IMR-90 (cell line): ENCODE measurements around the gene ITPR3. TPM values are rescaled to one million over a fixed set of nuclear protein-coding genes. Genes with fewer than 3 reads are reported as not detected.

ENCODE experiments used
- CHD1 ChIP-seq: IDR thresholded peaks from 2 replicates; pipeline ENCODE4 v1.6.1; 2012; ENCODE audit warnings: low read depth, low read length, improper control_type of control experiment
- ELK1 ChIP-seq: fragments of 150-350 bp; IDR thresholded peaks from 2 replicates; pipeline ENCODE4 v1.6.1; 2016; ENCODE audit warnings: low read depth, mild to moderate bottlenecking, low read length, moderate library complexity, borderline replicate concordance
- polyA plus RNA-seq, 3 experiments: library from polyadenylated mRNA; depleted of rRNA; stranded (reverse); fragments of >200 nt; gene quantifications; 2 replicates each; pipeline ENCODE4 v1.2.3, GENCODE V29; 2012; ENCODE audit warnings: low replicate concordance in 1 of 3
- total RNA-seq: library from RNA; depleted of rRNA; stranded (reverse); fragments of >200 nt; gene quantifications from 2 replicates; pipeline ENCODE4 v1.2.3, GENCODE V29; 2012

The ITPR3 gene
- total and polyA plus RNA-seq, 2 of the 4 experiments (the other 2 are of a cell fraction): 1.6 to 3.7 TPM

DNA sequence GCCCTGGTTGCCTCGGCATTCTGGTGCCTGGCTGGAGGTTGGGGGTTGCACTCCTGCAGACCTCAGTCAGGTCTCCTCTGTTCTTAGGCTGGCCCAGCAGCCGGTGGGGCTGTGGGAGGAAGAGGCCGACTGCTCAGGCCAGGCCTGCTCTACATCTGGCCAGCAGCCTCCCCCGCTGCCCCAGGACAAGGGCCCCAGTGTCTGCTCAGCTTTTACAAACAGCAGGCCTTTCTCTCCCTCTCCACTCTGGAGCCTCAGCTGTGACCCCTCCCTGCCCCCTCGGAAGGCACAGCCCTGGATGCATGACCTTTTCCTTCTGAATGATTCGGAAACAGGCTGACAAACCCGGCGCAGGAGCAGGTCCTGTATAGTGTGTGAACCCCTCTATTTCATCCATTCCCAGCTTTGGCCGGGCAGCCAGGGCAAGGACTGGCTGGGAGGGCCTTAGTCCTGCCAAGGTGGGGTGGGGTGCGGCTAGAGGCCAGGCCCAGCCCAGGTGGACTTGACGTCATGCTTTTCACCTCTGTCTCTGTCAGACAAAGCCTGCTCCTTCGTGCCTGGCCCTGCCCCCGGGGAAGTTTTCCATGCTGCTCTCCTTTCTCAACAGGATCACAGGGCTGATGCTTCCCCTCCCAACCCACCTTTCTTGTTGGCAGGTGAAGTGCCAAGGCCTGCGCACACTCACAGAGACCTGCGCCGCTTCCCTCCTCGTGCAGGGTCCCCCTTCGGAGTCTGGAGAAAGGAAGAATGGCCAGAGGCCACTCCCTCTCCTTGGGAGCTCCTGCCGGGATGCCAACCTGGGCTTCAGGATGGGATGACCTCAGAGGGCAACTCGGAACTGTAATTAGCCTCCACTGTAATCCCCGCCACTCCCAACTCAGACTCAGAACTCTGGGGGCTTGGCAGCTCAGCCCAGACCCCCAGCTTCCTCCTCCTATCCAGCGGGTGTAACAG is 10.1 kb upstream of the ITPR3 start (continued):
- TF ChIP-seq ELK1 (no peak), CHD1 (no peak)
